Stimulated activated CD4-positive, alpha-beta T cell treated with anti-CD3 and anti-CD28 coated beads, Interleukin-12 subunit alpha, Interleukin-12 subunit beta, amount 100 ng/mL, for 4 hours (primary cell): ENCODE measurements around the gene EPHB2.
"Not testable (repeated sequence)": the region's sequence is repeated elsewhere in the genome, so short reads cannot be mapped to it uniquely, and the experiment has no call there.

Experiments used
- DNase-seq: peaks from one replicate; pipeline ENCODE4 v3.0.0-alpha.2; 2020

EPHB2 gene

GRCh38 chr1:22920734-22921451, 210.3 kb downstream of the EPHB2 start:
- DNase-seq = no peak

GRCh38 chr1:22921452-22922126, 210.9 kb downstream of the EPHB2 start:
- DNase-seq = no peak

- no peak for DNase-seq
Measured at GRCh38 chr1:22922640-22923039, 212.0 kb downstream of the EPHB2 start.

- no peak for DNase-seq
Measured at GRCh38 chr1:22925111-22925510, 214.5 kb downstream of the EPHB2 start.

- peak; percentile 11 for DNase-seq
Measured at GRCh38 chr1:22930240-22930912, 219.7 kb downstream of the EPHB2 start.

GRCh38 chr1:22932803-22933470, 222.3 kb downstream of the EPHB2 start:
- DNase-seq = no peak

- DNase-seq = no peak
Measured at GRCh38 chr1:22935433-22935832, 224.8 kb downstream of the EPHB2 start.

GRCh38 chr1:22936681-22937080, 226.0 kb downstream of the EPHB2 start:
- no peak for DNase-seq

- DNase-seq = no peak
Measured at GRCh38 chr1:22941257-22941656, 230.6 kb downstream of the EPHB2 start.

- DNase-seq = no peak
Measured at GRCh38 chr1:22944346-22945055, 233.9 kb downstream of the EPHB2 start.

GRCh38 chr1:22945171-22945570, 234.5 kb downstream of the EPHB2 start:
- not testable (repeated sequence) for DNase-seq

- DNase-seq = no peak
Measured at GRCh38 chr1:22949822-22950331, 239.2 kb downstream of the EPHB2 start.

- no peak for DNase-seq
Measured at GRCh38 chr1:22951796-22952195, 241.2 kb downstream of the EPHB2 start.

- no peak for DNase-seq
Measured at GRCh38 chr1:22952694-22953056, 242.0 kb downstream of the EPHB2 start.

- DNase-seq = no peak
Measured at GRCh38 chr1:22953057-22953739, 242.6 kb downstream of the EPHB2 start.

GRCh38 chr1:22953740-22954141, 243.1 kb downstream of the EPHB2 start:
- DNase-seq = no peak

- DNase-seq = no peak
Measured at GRCh38 chr1:22955146-22955545, 244.5 kb downstream of the EPHB2 start.

GRCh38 chr1:22957066-22957465, 246.4 kb downstream of the EPHB2 start:
- DNase-seq = no peak

GRCh38 chr1:22958556-22958955, 247.9 kb downstream of the EPHB2 start:
- no peak for DNase-seq

GRCh38 chr1:22959545-22960360, 249.1 kb downstream of the EPHB2 start:
- DNase-seq = no peak

- DNase-seq = no peak
Measured at GRCh38 chr1:22962558-22962957, 251.9 kb downstream of the EPHB2 start.
